Psoas muscle (tissue), 8 donors: ENCODE data around the gene PPL. TPM values are rescaled to one million over a fixed set of nuclear protein-coding genes. Genes with fewer than 3 reads are reported as not detected.

ENCODE experiments used
- ATAC-seq, 4 donors: fragments of 200-7000 bp; cut with Tn5 transposase; one replicate each; pipeline ENCODE4 v1.9.1; 2020; ENCODE audit warnings: moderate library complexity in 3 of 4, mild to moderate bottlenecking in 2 of 4
- DNase-seq, 2 donors: peaks; one replicate each; pipeline ENCODE4 v3.0.0-alpha.2; 2020
- H3K27ac ChIP-seq: fragments of 200-600 bp; one replicate; pipeline ENCODE4 v1.8.0; 2022
- H3K27me3 ChIP-seq, 3 donors: fragments of 200-600 bp in 1 of 3; one replicate each; pipeline versions ENCODE4 v1.6.1 to v1.8.0; 2013 to 2022; ENCODE audit warnings: low read length in 2 of 3, mild to moderate bottlenecking in 2 of 3, moderate library complexity in 1 of 3; ENCODE audit not compliant: insufficient read depth in 3 of 3
- H3K36me3 ChIP-seq, 2 donors: fragments of 200-600 bp in 1 of 2; one replicate each; pipeline versions ENCODE4 v1.6.1 to v1.8.0; 2013 to 2022; ENCODE audit warnings: low read depth in 1 of 2, mild to moderate bottlenecking in 1 of 2, moderate library complexity in 1 of 2; ENCODE audit not compliant: insufficient read depth in 1 of 2
- H3K4me1 ChIP-seq: fragments of 200-600 bp; one replicate; pipeline ENCODE4 v1.8.0; 2022
- H3K4me3 ChIP-seq: fragments of 200-600 bp; one replicate; pipeline ENCODE4 v1.8.0; 2022; ENCODE audit warnings: mild to moderate bottlenecking
- H3K9me3 ChIP-seq: fragments of 200-600 bp; one replicate; pipeline ENCODE4 v1.8.0; 2022
- WGBS, 3 donors: extraction: QIAGEN DNeasy Blood & Tissue Kit; methylation state at CpG; one replicate each; pipeline versions ENCODE4 v1.1.6 to v1.1.7; 2013; 5-methylcytosine and 5-hydroxymethylcytosine counted together
- intact Hi-C, 2 donors: fragments of 100-400 bp; cut with DNase I; formaldehyde crosslinking; loops; one replicate each; pipeline versions ENCODE4 v1.11.0 to v1.14.2; 2022
- long read RNA-seq, 2 donors: library from polyadenylated mRNA; unstranded; transcript quantifications; one replicate each; pipeline ENCODE4 v2.0.0, GENCODE V29; 2021
- polyA plus RNA-seq, 3 donors: library from polyadenylated mRNA; stranded (reverse); fragments of 200-250 nt; gene quantifications; one replicate each; pipeline ENCODE4 v1.2.3, GENCODE V29; 2013
- total RNA-seq, 4 donors: library from RNA; stranded (reverse); fragmentation: NEBNext Ultra II Directional in 2 of 4; extraction: Animal tissue kit (Norgen Biotek cat#: 25700) in 2 of 4; gene quantifications; one replicate each; pipeline versions ENCODE4 v1.2.1 to v1.2.4, GENCODE V29; 2021 to 2023
- TF ChIP-seq, protein P1 (sequence below): fragments of 200-600 bp; IDR thresholded peaks from one replicate; pipeline ENCODE4 v1.8.0; 2022; ENCODE audit warnings: antibody characterized with exemption
- donor health status: healthy with polysubstance abuse.
- donor health status: DM: no; HTN: no; CAD: no; lungs with moderate emphysema.
- donor health status: Bipolar disorder and iron deficiency.
- donor health status: healthy.
- donor health status: DM: yes; HTN: yes; CAD: no.
- donor health status: DM: no; HTN: no; CAD: no.
- donor health status: DM: no; HTN: no; CAD: no.
- donor health status: DM: yes; HTN: yes; CAD: no.

Gene PPL
- total RNA-seq (1 to 10 TPM; 3.2 to 7.2 (median 5.1) TPM), polyA plus RNA-seq (1 to 10 TPM; 2.4 to 5.6 (median 3.8) TPM)
- long read RNA-seq, donor 1, full-length matches to known transcripts, result 2 of 4 reads
- long read RNA-seq, donor 1, partial matches to known transcripts, result 2 of 4 reads
- long read RNA-seq, donor 1, other reads (novel, unspliced or antisense), result 0 of 4 reads
- long read RNA-seq, donor 2, full-length matches to known transcripts, result 1 of 14 reads
- long read RNA-seq, donor 2, partial matches to known transcripts, result 12 of 14 reads
- long read RNA-seq, donor 2, other reads (novel, unspliced or antisense), result 1 of 14 reads

- TF ChIP-seq, protein P1, sequence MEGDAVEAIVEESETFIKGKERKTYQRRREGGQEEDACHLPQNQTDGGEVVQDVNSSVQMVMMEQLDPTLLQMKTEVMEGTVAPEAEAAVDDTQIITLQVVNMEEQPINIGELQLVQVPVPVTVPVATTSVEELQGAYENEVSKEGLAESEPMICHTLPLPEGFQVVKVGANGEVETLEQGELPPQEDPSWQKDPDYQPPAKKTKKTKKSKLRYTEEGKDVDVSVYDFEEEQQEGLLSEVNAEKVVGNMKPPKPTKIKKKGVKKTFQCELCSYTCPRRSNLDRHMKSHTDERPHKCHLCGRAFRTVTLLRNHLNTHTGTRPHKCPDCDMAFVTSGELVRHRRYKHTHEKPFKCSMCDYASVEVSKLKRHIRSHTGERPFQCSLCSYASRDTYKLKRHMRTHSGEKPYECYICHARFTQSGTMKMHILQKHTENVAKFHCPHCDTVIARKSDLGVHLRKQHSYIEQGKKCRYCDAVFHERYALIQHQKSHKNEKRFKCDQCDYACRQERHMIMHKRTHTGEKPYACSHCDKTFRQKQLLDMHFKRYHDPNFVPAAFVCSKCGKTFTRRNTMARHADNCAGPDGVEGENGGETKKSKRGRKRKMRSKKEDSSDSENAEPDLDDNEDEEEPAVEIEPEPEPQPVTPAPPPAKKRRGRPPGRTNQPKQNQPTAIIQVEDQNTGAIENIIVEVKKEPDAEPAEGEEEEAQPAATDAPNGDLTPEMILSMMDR, result no peak
- intact Hi-C loops, result no loop called here
- DNase-seq (peak; percentile 67 to 82), ATAC-seq (peak in 2 of 4 donors; percentile 22 to 27)
- WGBS, 3 donors, result 7 to 20% (median 11%) methylated on average over 26 to 75 of the region's 76 CpGs
- Histone ChIP-seq H3K9me3 (no peaks in the 10 kb centered on the region), H3K4me1 (peaks cover 15% of the 10 kb centered on the region), H3K4me3 (peak within 1 kb of the TSS; percentile 66), H3K27ac (no peak within 1 kb of the TSS), H3K27me3 (peaks cover 0 to 43% (median 5%) of the 10 kb centered on the region in 3 donors), H3K36me3 (no peaks in the 10 kb centered on the region)
Observed at GRCh38 chr16:4936991-4937781, at the start of gene PPL. PPL (minus strand) TSS chr16:4937148; CDS start chr16:4937045, 103 bp downstream.

- peaks cover 0 to 7% (median 0%) of the 10 kb centered on the region in 3 donors for H3K27me3 ChIP-seq
- ATAC-seq (no peak), DNase-seq (no peak)
- TF ChIP-seq, protein P1, result no peak
- H3K4me1 ChIP-seq, result peaks cover 12% of the 10 kb centered on the region
- intact Hi-C loops, result no loop called here
- no peak overlapping the region for H3K27ac ChIP-seq
- H3K9me3 ChIP-seq, result no peaks in the 10 kb centered on the region
- no peaks in the 10 kb centered on the region for H3K36me3 ChIP-seq
- WGBS, 3 donors, result 66 to 68% (median 66%) methylated on average over 5 of the region's 5 CpGs
- H3K4me3 ChIP-seq, result no peak overlapping the region
Observed at GRCh38 chr16:4984174-4984990, 47.4 kb upstream of the PPL start.

DNA sequence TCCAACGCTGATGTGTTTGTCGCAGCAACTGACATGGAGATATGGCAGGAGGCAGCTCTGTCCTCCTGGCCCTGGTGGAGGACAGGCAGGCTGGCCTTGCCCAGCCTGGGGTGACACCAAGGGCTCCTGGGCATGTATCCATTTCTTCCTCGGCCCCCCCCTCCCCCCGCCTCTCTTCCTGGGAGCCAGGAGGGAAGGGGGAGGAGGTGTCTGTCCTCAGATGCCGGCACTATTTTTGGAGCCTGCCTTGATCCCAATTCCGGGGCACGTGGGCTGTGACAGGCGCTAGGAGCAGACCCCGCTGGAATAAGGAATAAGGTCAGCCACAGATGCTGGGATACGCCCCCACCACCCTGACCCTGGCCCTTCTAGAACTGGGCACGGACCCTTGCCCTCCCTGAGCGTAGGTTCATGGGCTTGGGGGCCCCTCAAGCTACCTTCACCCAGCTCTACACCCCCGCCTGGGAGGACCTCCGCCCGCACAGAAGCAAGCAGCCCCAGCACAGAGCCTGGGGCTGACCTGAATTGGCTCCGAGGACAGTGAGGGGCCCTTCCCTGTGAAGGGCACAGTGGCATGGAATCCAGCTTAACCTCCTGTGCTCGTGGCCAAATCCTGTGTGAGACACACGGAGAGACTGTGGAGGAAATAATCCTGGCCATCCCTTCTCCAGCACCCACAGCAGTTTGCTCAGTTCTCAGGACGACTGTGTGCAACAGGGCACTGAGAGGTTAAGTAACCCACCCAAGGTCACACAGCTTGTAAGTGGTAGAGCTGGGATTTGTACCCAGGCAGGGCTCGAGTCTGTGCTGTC, 45.3 kb upstream of the PPL start:
- intact Hi-C loops, result no loop called here
- 13 to 29% (median 14%) methylated on average over 18 to 20 of the region's 20 CpGs for WGBS, 3 donors
- no peaks in the 10 kb centered on the region for H3K36me3 ChIP-seq
- H3K4me3 ChIP-seq, result peak overlapping the region; percentile 49
- ATAC-seq (peak; percentile 94 to 96 (median 95)), DNase-seq (peak; percentile 60 to 90)
- peak overlapping the region; percentile 80 for H3K27ac ChIP-seq
- peaks cover 16% of the 10 kb centered on the region for H3K4me1 ChIP-seq
- TF ChIP-seq, protein P1, result no peak
- no peaks in the 10 kb centered on the region for H3K27me3 ChIP-seq
- H3K9me3 ChIP-seq, result no peaks in the 10 kb centered on the region

DNA sequence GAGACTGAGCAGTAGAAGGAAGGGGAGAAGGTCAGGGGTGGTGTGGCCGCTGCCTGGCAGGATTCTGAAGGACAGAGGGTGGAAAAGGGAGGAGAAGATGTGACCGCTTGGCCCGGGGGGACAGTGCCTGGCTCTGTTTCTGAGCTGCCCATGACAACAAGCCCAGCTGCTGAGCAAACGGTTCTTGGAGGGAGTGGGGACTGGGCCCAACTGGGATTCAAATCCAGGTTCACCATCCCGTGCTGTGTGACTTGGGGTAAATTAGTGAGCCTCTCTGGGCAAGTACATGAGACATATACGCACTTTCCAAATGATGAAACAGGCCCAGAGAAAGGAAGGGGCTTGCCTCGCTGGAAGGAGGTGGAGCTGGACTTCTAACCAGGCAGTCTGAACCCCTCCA, 44.5 kb upstream of the PPL start:
- intact Hi-C loops, result no loop called here
- Histone ChIP-seq H3K36me3 (no peaks in the 10 kb centered on the region), H3K27me3 (no peaks in the 10 kb centered on the region), H3K9me3 (no peaks in the 10 kb centered on the region), H3K4me1 (peaks cover 16% of the 10 kb centered on the region), H3K4me3 (peak overlapping the region; percentile 49), H3K27ac (peak overlapping the region; percentile 80)
- ATAC-seq (no peak), DNase-seq (no peak)
- TF ChIP-seq, protein P1, result no peak
- 37 to 50% (median 45%) methylated on average over 7 of the region's 7 CpGs for WGBS, 3 donors
